ENCODE data around the gene UBE2L3.

DNA sequence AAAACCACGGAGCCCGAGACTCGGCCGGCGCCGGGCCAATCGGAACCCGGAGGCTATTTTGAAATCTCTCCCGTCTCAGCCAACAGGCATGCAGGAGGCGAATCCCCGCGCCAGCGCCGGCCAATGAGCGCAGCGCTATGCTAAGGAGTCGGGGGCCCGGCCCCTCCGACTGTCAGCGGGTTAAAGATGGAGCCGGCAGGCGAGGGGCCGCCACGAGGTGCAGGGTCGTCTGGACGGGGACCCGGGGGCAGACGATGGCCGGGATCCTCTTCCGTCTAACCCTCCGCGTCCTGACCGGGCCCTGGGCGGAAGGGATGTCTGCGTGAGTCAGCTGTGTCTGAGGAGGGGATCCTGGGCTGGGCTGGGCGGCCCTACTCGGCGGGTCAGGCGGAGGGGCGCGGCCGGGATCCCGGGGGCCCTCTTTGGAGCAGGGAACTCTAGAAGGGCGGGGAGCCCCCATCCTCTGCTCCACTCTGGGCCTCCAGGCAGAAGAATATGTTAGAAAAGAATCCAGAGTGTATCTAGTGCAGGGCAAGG is 84.6 kb downstream of the UBE2L3 start:
- TF ChIP-seq, protein P1, sequence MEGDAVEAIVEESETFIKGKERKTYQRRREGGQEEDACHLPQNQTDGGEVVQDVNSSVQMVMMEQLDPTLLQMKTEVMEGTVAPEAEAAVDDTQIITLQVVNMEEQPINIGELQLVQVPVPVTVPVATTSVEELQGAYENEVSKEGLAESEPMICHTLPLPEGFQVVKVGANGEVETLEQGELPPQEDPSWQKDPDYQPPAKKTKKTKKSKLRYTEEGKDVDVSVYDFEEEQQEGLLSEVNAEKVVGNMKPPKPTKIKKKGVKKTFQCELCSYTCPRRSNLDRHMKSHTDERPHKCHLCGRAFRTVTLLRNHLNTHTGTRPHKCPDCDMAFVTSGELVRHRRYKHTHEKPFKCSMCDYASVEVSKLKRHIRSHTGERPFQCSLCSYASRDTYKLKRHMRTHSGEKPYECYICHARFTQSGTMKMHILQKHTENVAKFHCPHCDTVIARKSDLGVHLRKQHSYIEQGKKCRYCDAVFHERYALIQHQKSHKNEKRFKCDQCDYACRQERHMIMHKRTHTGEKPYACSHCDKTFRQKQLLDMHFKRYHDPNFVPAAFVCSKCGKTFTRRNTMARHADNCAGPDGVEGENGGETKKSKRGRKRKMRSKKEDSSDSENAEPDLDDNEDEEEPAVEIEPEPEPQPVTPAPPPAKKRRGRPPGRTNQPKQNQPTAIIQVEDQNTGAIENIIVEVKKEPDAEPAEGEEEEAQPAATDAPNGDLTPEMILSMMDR (IDR thresholded peaks at IDR 0.05; ENCODE audit: low read length) = no peak
- TF ChIP-seq EZH2 (IDR thresholded peaks at IDR 0.05; ENCODE audit: borderline replicate concordance, low read length) = no peak

Measured in OCI-LY1 (cell line).